ENCODE data around the gene ERICH4.

The ERICH4 gene

DNA sequence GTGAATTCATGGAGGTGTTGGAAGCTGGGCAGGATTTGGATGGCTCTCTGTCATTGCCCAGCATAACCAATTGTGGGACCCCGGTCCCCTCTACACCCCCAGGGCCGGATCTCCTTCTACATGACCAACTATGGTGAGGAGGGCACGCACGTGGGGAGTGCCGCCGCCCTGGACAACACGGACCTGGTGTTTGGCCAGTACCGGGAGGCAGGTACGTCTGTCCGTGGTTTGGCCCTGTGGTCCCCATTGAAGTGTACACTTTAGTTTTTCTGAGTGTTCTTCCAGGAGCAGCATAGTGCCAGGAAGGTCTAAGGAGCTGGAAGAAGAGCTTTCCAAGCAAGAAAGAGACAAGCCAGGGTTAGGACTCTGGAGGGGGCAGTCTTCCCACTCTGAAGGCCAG, 29.0 kb upstream of the ERICH4 start:
- no peak for DNase-seq (ENCODE audit: low read depth in 2 of 2, low spot score in 1 of 2)

DNA sequence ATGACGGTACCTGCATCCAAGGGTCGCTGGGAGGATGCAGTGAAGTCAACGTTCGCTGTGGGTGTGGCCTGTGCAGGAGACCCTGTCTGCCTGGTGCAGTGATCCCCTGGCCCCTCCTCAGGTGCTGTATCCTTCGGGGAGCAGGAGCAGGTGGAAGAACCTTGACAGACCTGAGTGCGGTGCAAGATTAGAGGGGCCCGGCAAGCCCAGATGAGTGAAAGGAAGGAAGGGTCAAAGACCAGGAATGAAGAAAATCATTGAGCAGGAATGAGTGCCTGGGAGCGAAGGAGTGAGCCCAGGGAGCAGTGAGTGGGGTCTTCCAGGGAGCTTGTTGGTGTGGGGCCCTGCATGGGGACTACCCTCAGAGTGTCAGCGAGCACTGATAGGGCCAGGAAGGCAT, 28.5 kb upstream of the ERICH4 start:
- no peak for DNase-seq (ENCODE audit: low read depth in 2 of 2, low spot score in 1 of 2)

DNA sequence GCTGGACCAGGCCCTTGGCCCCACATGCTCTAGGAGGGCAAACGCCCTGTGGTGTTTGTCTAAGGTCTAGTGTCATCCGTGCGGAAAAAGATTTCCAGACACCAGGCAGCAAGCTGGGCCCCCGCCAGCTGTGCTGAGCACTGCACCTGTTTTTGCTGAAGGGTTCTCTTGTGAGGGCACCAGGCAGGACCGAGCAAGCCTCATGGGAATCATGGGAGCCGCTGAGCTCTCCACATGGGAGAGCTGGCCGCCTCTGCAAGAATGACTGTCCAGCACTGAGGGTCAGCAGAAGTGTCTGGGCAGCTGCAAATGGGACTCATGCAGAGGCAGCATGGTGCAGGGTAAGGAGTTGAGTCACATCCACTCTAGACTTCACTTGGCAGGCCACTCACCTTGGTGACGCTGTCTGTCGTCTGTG, 27.8 kb upstream of the ERICH4 start:
- no peak for DNase-seq (ENCODE audit: low read depth in 2 of 2, low spot score in 1 of 2)

GRCh38 chr19:41416194-41416674, 26.7 kb upstream of the ERICH4 start:
- DNase-seq (ENCODE audit: low read depth in 2 of 2, low spot score in 1 of 2), result no peak

GRCh38 chr19:41420101-41420880, 22.7 kb upstream of the ERICH4 start:
- DNase-seq (ENCODE audit: low read depth in 2 of 2, low spot score in 1 of 2), result no peak

- DNase-seq (ENCODE audit: low read depth in 2 of 2, low spot score in 1 of 2), result no peak
These were observed 21.6 kb upstream of the ERICH4 start for GRCh38 chr19:41421314-41421713.

DNA sequence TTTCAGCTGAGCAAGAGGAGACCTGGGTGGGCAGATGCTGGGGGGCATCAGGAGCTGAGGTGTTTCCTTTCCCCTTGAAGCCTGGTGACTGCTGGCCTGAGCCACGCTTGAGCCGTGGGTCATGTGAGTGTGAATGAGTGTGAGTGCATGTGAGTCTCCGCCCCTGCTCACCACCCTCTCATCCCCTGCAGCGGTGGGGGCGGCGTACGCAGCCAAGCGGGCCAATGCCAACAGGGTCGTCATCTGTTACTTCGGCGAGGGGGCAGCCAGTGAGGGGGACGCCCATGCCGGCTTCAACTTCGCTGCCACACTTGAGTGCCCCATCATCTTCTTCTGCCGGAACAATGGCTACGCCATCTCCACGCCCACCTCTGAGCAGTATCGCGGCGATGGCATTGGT, 21.0 kb upstream of the ERICH4 start:
- DNase-seq (ENCODE audit: low read depth in 2 of 2, low spot score in 1 of 2), result no peak

- DNase-seq (ENCODE audit: low read depth in 2 of 2, low spot score in 1 of 2), result no peak
These were observed 20.5 kb upstream of the ERICH4 start for GRCh38 chr19:41422456-41422855.

GRCh38 chr19:41422955-41423354, 20.0 kb upstream of the ERICH4 start:
- DNase-seq (ENCODE audit: low read depth in 2 of 2, low spot score in 1 of 2), result no peak

DNA sequence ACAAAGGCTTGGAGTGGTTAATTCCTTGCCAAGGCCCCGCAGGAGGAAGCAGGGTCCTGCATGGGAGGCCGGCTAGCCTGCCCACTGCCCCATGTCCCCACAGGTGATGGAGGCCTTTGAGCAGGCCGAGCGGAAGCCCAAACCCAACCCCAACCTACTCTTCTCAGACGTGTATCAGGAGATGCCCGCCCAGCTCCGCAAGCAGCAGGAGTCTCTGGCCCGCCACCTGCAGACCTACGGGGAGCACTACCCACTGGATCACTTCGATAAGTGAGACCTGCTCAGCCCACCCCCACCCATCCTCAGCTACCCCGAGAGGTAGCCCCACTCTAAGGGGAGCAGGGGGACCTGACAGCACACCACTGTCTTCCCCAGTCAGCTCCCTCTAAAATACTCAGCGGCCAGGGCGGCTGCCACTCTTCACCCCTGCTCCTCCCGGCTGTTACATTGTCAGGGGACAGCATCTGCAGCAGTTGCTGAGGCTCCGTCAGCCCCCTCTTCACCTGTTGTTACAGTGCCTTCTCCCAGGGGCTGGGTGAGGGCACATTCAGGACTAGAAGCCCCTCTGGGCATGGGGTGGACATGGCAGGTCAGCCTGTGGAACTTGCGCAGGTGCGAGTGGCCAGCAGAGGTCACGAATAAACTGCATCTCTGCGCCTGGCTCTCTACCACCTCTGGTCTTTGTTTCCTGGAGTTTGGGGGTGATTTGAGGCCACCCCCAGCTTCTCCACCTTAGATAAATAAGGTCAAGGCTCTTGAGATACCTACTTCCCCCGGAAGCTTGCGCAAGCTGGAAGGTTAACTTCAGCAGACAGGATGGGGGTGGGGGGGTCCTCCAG, 18.4 kb upstream of the ERICH4 start:
- DNase-seq (ENCODE audit: low read depth in 2 of 2, low spot score in 1 of 2), result no peak

GRCh38 chr19:41425174-41426115, 17.5 kb upstream of the ERICH4 start:
- DNase-seq (ENCODE audit: low read depth in 2 of 2, low spot score in 1 of 2), result no peak

DNA sequence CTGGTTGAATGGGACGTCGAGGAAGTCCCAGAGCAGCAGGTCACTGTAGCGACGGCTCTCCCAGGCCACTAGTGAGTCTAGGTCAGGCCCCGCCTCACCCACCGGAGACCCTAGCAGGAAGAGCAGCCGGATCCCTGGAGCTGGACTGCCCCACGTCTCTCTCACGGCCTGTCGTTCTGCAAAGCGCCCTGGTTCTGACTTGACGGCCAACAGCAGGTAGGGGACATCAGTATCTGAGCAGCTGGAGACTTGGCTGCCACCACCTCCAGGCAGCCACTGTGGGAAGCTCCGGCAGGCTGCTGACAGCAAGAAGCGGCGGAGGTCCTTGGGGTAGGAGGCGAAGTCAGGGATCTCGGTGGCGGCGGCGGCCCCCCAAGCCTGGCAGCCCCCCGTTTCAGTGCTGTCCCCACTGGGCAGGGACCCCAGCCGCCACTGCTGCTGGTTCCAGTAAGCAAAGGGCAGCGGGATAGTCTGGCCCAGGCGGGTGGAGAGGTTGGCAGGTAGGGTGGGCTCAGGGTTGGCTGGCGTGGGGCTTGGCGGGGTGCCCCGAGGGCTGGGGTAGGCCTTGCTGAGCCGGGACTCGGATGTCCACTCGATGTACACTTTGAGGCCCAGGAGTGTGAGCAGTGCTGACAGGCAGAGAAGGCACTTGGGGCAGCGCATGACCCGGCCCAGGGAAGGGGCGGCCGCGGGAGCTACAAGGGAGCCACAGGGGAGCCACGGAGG, 16.7 kb upstream of the ERICH4 start:
- DNase-seq (ENCODE audit: low read depth in 2 of 2, low spot score in 1 of 2), result no peak

DNA sequence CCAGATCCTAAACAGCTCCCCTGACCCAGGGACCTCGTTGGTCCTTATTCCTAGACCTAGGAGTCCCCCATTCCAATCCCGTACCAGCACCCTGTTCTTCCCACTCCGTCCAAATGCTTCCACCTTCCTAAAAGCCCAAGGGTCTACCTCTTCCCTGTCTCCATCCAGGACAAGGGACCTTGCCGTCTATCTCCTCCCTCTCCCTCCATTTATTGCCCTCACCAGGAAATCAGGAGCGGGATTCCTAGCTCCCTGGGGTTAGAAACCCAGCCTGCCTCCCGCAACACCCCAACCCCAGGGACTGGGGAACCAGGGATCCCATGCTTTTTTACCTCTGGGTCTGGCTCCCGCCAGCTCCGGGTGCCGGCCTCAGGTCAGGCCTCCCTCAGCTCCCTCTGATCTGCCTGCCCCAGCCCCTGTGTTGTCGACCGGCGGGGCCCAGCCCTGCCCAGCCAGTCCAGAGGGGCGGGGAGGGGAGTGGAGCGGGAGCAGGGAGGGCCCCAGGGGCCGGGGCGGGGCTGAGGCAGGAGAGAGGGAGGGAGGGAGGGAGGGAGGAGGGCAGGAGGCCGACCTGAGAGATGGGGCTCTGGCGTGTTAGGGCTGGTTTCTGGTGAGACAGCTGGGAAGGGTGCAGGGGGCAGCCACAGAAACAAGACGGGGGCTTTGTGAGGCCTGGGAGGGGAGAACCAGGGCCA, 15.9 kb upstream of the ERICH4 start, which contains the start of gene B3GNT8:
Gene B3GNT8, minus strand, starts transcription at position 423 of the 695 bp plus-strand sequence. CDS start 596 bp downstream, outside the sequence.
- DNase-seq (ENCODE audit: low read depth in 2 of 2, low spot score in 1 of 2), result no peak

GRCh38 chr19:41427647-41428480, 15.1 kb upstream of the ERICH4 start:
- peak in 1 of 2 donors; percentile 9 for DNase-seq (ENCODE audit: low read depth in 2 of 2, low spot score in 1 of 2)

GRCh38 chr19:41428481-41428859, 14.5 kb upstream of the ERICH4 start:
- no peak for DNase-seq (ENCODE audit: low read depth in 2 of 2, low spot score in 1 of 2)

DNA sequence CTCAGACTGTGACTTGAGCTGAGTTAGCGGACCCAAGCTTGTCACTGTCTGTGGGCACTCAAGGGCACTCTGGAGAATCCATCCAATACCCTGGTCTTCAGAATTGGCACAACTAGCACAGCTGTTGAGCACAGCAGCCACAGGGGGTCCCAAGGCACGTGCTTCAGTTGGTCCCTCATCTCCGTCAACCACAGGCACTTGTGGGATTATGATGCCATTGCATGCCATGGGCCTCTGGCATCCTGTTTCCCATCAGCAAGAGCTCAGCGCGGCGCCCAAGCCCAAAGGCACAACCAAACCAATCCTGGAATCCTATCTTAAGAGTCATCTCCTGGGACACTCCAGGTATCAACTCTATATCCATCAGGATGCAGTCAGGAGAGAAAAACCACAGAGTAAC, 12.0 kb upstream of the ERICH4 start:
- DNase-seq (ENCODE audit: low read depth in 2 of 2, low spot score in 1 of 2), result no peak

GRCh38 chr19:41431426-41432386, 11.2 kb upstream of the ERICH4 start:
- DNase-seq (ENCODE audit: low read depth in 2 of 2, low spot score in 1 of 2), result no peak

GRCh38 chr19:41433171-41433570, 9.8 kb upstream of the ERICH4 start:
- no peak for DNase-seq (ENCODE audit: low read depth in 2 of 2, low spot score in 1 of 2)

Measured in stimulated activated CD8-positive, alpha-beta memory T cell treated with anti-CD3 and anti-CD28 coated beads, Interleukin-4, amount 100 ng/mL, for 4 hours (primary cell).